ENCODE data around the gene LMAN1L. TPM values are rescaled to one million over a fixed set of nuclear protein-coding genes. Genes with fewer than 3 reads are reported as not detected.

The LMAN1L gene
- total RNA-seq, 1 donor: not detected

GRCh38 chr15:74867466-74868038 is 54.9 kb downstream of the LMAN1L start:
- no peak for DNase-seq (ENCODE audit: low read depth)
- no peak overlapping the region for H3K4me3 ChIP-seq (ENCODE audit: low read depth, low read length)
- no peak for TF ChIP-seq CTCF (IDR thresholded peaks at IDR 0.05; ENCODE audit: insufficient read depth, low read depth, low read length)

- DNase-seq (ENCODE audit: low read depth): no peak
- H3K4me3 ChIP-seq (ENCODE audit: low read depth, low read length): no peak overlapping the region
- TF ChIP-seq CTCF (IDR thresholded peaks at IDR 0.05; ENCODE audit: insufficient read depth, low read depth, low read length): no peak
These were observed 55.4 kb downstream of the LMAN1L start for GRCh38 chr15:74868059-74868458.

- TF ChIP-seq CTCF (IDR thresholded peaks at IDR 0.05; ENCODE audit: insufficient read depth, low read depth, low read length): no peak
- DNase-seq (ENCODE audit: low read depth): no peak
- H3K4me3 ChIP-seq (ENCODE audit: low read depth, low read length): no peak overlapping the region
These were observed 56.7 kb downstream of the LMAN1L start for GRCh38 chr15:74869372-74869725.

GRCh38 chr15:74869726-74870407 is 57.2 kb downstream of the LMAN1L start:
- no peak for TF ChIP-seq CTCF (IDR thresholded peaks at IDR 0.05; ENCODE audit: insufficient read depth, low read depth, low read length)
- no peak overlapping the region for H3K4me3 ChIP-seq (ENCODE audit: low read depth, low read length)
- DNase-seq (ENCODE audit: low read depth): peak; percentile 50

GRCh38 chr15:74870436-74871215 is 58.0 kb downstream of the LMAN1L start:
- H3K4me3 ChIP-seq (ENCODE audit: low read depth, low read length): no peak overlapping the region
- peak; percentile 62 for DNase-seq (ENCODE audit: low read depth)
- no peak for TF ChIP-seq CTCF (IDR thresholded peaks at IDR 0.05; ENCODE audit: insufficient read depth, low read depth, low read length)

- peak overlapping the region; percentile 79 for H3K4me3 ChIP-seq (ENCODE audit: low read depth, low read length)
- DNase-seq (ENCODE audit: low read depth): no peak
- no peak for TF ChIP-seq CTCF (IDR thresholded peaks at IDR 0.05; ENCODE audit: insufficient read depth, low read depth, low read length)
These were observed 60.0 kb downstream of the LMAN1L start for GRCh38 chr15:74872702-74873035.
